C1 segment of cervical spinal cord (tissue), 14 donors: ENCODE measurements around the gene MOB3A.
A peak's percentile ranks its signal among the peaks of the same experiment; 100 is the strongest.

ENCODE experiments used
- DNase-seq, 14 donors: peaks; one replicate each; lab custom pipeline; 2025; lab: John Stamatoyannopoulos, UW

The MOB3A gene

DNA sequence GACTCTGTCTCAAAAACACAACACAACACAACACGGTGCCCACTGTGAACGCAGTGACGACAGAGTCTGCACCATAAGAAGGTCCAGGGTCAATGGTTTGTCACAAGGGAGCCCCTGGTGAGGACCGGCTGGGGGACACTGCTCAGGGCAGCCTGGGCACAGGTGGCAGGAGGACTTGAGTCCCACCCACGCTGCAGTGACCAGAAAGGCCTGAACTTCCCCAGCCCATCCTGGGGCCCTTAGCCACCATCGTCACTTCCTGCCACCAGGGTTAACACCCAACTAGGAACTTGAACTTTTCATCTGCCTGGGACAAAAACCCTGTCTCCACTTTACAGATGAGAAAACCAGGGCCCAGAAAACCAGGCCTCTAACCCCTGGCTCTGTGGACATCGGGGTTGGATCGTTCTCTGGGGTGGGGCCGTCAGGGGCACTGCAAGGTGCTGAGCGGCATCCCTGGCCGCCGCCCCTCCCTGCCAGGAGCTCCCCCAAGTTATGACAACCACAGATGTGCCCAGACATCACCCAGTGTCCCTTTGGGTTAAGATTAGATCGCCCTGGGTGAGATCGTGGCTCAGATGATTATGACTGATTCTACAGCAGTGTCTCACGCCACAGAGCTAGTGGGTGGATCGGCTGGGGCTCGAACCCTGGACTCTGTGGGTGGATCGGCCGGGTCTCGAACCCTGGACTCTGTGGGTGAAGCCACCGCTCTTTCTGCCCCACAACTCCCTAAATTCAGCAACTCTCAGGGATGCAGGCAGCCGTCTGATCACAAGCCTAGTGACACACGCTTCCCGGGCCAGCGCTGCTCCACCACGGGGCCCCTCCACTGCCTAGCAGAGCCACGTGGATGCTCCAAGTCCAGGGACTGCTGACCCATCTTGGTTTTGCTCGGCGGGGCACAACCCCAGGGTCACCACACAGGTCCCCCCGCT is 14.0 kb downstream of the MOB3A start:
- peak in 1 of 14 donors; percentile 8 for DNase-seq

- no peak for DNase-seq
Observed at GRCh38 chr19:2080336-2080988, 15.7 kb downstream of the MOB3A start.

GRCh38 chr19:2079865-2080301 is 16.2 kb downstream of the MOB3A start:
- no peak for DNase-seq

DNA sequence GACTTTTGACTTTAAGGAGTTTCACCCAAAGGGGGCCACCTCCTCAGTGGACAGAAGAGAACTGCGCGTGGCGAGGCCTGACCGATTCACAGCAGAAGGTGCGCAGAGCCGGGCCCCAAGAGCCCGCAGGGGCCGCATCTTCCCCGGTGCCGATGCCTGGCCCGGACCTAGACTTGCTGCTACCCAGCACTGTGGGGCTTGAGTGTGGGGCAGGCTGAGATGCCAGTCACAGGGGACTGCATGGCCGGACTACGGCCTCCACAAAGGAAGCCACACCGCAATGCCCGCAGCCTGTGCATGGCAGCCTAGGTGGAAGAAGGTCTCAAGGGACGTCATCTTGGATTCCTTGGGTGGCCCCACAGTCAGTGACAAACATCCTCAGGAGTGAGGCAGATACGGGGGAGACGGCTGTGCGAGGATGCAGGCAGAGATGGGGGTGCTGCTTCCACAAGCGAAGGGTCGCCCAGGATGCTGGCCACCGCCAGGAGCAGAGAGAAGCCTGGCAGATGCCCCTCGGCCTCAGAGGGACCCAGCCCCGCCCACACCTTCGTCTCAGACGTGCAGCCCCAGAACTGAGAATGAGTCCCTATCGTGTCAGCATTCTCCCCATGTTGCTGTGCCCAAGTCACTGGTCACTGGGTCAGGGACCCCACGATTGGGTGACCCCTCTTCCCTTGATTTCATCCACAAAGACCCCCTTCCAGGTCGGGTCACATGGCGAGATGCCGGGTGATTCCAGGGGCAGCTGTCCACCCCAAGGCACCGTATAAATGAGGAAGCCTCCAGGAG is 16.9 kb downstream of the MOB3A start:
- DNase-seq: no peak

DNA sequence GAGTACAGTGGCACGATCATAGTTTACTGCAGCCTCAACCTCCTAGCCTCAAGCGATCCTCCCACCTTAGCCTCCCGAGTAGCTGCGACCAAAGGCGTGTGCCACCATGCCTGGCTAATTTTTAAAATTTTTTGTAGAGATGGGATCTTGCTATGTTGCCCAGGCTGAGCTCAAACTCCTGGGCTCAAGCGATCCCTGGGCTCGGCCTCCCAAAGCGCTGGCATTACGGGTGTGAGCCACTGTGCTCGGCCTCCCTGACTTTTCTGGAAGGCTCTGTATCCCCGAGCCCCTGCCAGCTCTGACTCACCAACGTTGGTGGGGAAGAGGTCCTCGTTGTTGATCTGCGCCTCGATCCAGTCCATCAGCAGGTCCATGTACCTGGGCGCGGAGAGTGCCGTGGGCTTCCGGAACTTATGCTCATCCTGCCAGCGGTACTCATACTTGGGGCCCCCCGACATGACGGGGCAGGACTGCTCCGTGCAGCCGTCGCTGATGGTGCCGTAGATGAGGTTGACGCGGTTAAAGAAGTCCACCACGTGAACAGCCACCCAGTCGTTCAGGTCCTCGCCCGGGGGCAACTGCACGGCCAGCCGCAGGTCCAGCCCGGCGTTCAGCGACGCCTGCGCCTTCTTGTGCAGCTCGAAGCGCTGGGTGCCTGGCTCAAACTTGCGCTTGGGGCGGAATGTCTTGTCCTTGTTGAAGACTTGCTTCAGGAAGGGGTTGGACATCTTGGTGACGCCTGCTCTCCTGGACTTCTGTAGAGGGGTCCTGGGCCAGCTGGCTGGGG is 18.1 kb downstream of the MOB3A start:
- no peak for DNase-seq

DNA sequence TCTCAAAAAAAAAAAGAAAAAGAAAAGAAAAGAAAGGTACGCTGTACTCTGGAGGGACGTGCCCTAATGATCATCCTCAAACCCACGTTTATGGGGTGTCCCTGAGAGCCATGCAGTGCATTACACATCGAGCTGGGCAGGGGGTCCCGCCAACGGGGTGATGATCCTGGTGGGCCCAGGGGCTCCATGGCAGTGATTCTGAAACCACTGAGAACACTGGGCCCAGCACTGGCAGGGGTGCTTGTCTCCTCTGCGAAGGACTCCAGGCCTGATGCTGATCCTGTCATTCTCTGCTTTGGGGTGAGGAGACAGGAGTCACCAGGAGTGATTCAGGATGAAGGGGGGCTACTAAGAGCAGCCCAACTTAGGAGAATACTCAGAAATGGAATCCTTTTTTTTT is 18.7 kb downstream of the MOB3A start:
- DNase-seq: no peak

DNA sequence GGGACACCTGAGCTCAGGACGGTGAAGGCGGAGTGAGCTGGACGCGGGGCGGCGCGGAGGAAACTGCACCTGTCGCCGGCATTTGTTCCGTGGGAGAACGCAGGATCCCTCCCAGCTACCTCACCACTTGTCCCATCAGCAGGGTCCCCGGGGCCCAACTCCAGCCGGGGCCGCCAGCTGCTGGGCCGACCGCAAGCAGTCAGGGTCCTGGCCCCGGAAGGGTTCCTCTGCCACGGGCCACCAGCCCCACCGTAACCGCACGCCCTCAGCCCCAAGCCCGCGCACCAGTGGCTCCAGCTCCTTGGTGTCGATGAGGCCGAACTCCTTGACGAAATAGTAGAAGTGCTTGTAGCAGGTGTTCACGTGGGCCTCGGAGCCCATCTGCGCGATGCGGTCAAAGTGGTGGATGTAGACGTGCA is 19.6 kb downstream of the MOB3A start:
- DNase-seq: no peak

GRCh38 chr19:2072757-2073551 is 23.2 kb downstream of the MOB3A start:
- DNase-seq: no peak

DNA sequence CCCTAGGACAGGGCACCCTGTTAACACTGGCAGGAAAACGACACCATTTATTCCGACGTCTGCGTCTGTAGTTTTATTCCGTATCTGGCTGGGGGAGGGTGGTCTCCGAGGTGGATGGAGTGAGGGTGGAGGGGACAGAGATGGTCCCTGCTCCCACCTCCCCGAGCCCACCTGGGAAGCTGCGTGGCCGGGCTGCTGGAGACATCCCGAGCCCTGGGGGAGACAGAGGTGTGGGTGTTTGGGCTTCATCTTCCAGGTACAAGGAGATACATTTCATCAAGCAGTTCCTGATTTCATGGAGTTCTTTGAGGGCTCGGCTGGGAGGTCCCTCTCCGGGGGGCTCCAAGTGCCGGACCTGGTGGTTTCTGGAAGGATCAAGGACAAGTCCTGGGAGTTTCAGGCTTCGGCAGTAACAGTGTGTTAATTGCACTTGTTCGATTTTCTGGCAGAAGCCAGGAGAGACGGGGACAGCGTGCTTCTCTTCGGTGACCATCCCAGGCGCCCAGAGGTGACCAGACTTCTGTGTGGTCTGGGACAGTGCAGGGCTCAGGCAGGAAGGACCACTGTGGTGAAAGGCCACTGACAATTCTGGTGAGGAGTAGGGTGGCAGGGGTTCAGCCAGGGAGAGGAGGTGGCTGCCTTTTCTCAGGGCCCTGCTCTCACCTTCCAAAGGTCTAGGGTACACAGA is 25.0 kb downstream of the MOB3A start:
- no peak for DNase-seq

DNA sequence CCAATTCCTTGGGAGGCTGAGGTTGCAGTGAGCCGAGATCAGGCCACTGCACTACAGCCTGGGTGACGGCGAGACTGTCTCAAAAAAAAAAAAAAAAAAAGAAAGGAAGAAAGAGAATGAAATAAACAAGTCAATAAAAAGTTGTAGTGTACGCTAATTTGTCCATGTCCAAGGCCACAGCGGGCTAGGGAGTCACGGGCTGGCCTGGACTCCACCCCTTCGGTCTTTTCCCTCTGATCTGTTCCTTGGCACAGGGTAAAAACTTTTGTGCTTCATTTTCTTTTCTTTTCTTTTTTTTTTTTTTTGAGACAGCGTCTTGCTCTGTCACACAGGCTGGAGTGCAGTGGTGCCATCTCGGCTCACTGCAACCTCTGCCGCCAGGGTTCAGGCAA is 25.7 kb downstream of the MOB3A start:
- no peak for DNase-seq

DNA sequence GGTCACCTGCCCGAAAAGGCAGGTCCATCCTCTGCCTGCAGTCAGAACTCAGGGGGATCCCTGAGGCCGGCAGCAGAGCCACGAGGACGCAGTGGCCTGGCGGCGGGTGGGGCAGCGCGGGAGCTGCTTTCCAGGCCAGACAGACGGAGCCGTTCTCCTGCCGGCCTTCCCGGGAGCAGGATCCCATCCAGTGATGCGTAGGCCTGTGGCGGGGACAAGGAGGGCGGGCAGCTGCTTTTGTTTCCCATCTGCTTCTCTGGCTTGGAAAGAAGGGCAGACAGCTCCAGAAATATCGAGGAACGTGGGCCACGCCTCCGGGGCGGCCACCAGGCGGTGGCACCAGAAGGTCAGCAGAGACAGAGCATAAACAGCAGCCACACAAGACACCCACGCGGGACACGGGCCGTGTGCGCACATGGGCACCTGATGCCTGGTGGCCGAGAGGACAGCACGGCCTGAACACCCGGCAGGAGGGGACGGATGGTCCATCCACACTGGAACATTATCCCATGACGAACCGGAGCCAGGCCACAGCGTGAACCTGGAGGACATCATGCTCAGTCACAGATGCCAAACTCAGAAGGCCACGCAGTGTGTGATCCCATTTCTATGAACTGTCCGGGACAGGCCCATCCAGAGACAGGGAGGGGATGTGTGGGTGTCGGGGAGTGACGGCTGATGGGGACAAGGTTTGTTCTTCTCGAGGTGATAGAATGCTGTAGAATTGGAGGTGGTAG is 31.2 kb downstream of the MOB3A start:
- peak in 12 of 14 donors; percentile 34 to 99 (median 56) for DNase-seq

GRCh38 chr19:2064395-2064787 is 31.7 kb downstream of the MOB3A start:
- DNase-seq: peak in 1 of 14 donors; percentile 90

- no peak for DNase-seq
Observed at GRCh38 chr19:2063824-2064223, 32.3 kb downstream of the MOB3A start.

- DNase-seq: no peak
Observed at GRCh38 chr19:2062770-2063169, 33.4 kb downstream of the MOB3A start.

GRCh38 chr19:2062389-2062729 is 33.8 kb downstream of the MOB3A start:
- DNase-seq: no peak

GRCh38 chr19:2061495-2062388 is 34.4 kb downstream of the MOB3A start:
- peak; percentile 84 to 99 (median 96) for DNase-seq

- DNase-seq: peak in 11 of 14 donors; percentile 56 to 96 (median 87)
Observed at GRCh38 chr19:2060884-2061494, 35.1 kb downstream of the MOB3A start.
